ENCODE results near the gene DYSF. TPM values are rescaled to one million over a fixed set of nuclear protein-coding genes. Genes with fewer than 3 reads are reported as not detected.

DYSF gene
- total RNA-seq, 2 donors from 2014 or later = 1.4 to 3.1 TPM

DNA sequence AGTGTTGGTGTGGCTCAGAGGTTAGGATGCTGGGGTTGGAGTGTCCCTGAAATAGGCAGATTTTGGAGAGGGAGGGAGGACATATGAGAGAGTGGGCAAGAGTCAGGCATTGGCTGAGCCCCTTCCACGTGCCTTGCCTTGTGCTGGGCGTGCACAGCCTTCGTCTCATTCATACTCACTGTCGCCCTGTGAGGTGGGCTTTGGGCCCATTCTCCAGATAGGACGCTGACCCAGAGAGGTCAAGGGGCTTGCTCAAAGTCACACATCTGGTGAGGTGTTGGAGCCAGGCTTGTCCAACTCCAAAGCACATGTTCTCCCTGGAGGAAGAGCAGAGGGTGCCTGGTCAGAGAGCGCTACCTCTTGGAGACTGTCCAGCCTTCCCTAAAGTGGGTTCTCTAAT is 166.8 kb downstream of the DYSF start:
- no peaks in the 10 kb centered on the region for H3K4me1 ChIP-seq (ENCODE audit: control insufficient read depth, insufficient read depth, low read length)
- no peak overlapping the region for H3K27ac Mint-ChIP-seq
- H3K4me3 Mint-ChIP-seq = no peak overlapping the region
- H3K4me1 Mint-ChIP-seq = no peaks in the 10 kb centered on the region
- DNase-seq = peak; percentile 38
- no peaks in the 10 kb centered on the region for H3K27me3 Mint-ChIP-seq (ENCODE audit: insufficient read depth)
- H3K9ac ChIP-seq (ENCODE audit: extremely low read depth, low read length, poor library complexity, severe bottlenecking) = no peak overlapping the region
- H3K9me3 ChIP-seq (ENCODE audit: control insufficient read depth, low read length) = no peaks in the 10 kb centered on the region
- WGBS, 2 experiments (ENCODE audit: insufficient coverage in 1 of 2, insufficient read length in 1 of 2) = 86 to 88% methylated on average over 3 to 6 of the region's 6 CpGs
- no peaks in the 10 kb centered on the region for H3K36me3 Mint-ChIP-seq (ENCODE audit: low read depth)
- H3K4me3 ChIP-seq (ENCODE audit: low read length) = no peak overlapping the region
- TF ChIP-seq, protein P1, sequence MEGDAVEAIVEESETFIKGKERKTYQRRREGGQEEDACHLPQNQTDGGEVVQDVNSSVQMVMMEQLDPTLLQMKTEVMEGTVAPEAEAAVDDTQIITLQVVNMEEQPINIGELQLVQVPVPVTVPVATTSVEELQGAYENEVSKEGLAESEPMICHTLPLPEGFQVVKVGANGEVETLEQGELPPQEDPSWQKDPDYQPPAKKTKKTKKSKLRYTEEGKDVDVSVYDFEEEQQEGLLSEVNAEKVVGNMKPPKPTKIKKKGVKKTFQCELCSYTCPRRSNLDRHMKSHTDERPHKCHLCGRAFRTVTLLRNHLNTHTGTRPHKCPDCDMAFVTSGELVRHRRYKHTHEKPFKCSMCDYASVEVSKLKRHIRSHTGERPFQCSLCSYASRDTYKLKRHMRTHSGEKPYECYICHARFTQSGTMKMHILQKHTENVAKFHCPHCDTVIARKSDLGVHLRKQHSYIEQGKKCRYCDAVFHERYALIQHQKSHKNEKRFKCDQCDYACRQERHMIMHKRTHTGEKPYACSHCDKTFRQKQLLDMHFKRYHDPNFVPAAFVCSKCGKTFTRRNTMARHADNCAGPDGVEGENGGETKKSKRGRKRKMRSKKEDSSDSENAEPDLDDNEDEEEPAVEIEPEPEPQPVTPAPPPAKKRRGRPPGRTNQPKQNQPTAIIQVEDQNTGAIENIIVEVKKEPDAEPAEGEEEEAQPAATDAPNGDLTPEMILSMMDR (conservative IDR thresholded peaks at IDR 0.05) = no peak
- H3K27ac ChIP-seq (ENCODE audit: low read depth, low read length) = no peak overlapping the region
- H3K36me3 ChIP-seq (ENCODE audit: control insufficient read depth, insufficient read depth, low read length) = no peaks in the 10 kb centered on the region
- no peaks in the 10 kb centered on the region for H3K27me3 ChIP-seq (ENCODE audit: control insufficient read depth, insufficient read depth, low read length, poor library complexity, severe bottlenecking)
- no peaks in the 10 kb centered on the region for H3K9me3 Mint-ChIP-seq

DNA sequence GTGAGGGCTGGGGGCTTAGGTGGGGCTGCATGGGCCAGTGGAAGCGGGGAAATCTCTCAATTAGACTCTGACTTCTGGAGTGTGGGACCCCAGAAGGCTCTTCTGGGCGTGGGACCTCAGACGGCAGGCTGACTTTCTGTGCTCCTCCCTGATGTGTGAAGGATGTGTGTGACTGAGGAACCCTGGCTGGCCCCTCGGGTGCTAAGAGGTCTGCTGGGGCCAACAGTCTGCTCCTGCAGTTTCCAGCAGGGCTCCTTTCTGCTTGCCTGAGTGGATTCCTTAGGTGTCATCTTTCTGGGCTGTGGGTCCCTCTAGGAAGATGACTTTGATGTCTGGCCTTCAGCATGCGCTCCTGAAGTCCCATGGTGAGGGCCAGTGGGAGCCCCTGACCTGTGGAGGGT is 167.5 kb downstream of the DYSF start:
- H3K9me3 Mint-ChIP-seq = no peaks in the 10 kb centered on the region
- Histone ChIP-seq H3K4me1 (ENCODE audit: control insufficient read depth, insufficient read depth, low read length) (no peaks in the 10 kb centered on the region), H3K9ac (ENCODE audit: extremely low read depth, low read length, poor library complexity, severe bottlenecking) (no peak overlapping the region), H3K36me3 (ENCODE audit: control insufficient read depth, insufficient read depth, low read length) (no peaks in the 10 kb centered on the region), H3K9me3 (ENCODE audit: control insufficient read depth, low read length) (no peaks in the 10 kb centered on the region), H3K27ac (ENCODE audit: low read depth, low read length) (no peak overlapping the region), H3K4me3 (ENCODE audit: low read length) (no peak overlapping the region), H3K27me3 (ENCODE audit: control insufficient read depth, insufficient read depth, low read length, poor library complexity, severe bottlenecking) (no peaks in the 10 kb centered on the region)
- 87 to 95% methylated on average over 4 to 5 of the region's 5 CpGs for WGBS, 2 experiments (ENCODE audit: insufficient coverage in 1 of 2, insufficient read length in 1 of 2)
- H3K4me1 Mint-ChIP-seq = no peaks in the 10 kb centered on the region
- no peaks in the 10 kb centered on the region for H3K27me3 Mint-ChIP-seq (ENCODE audit: insufficient read depth)
- H3K4me3 Mint-ChIP-seq = no peak overlapping the region
- H3K36me3 Mint-ChIP-seq (ENCODE audit: low read depth) = no peaks in the 10 kb centered on the region
- TF ChIP-seq, protein P1 (conservative IDR thresholded peaks at IDR 0.05) = no peak
- DNase-seq = peak; percentile 30
- no peak overlapping the region for H3K27ac Mint-ChIP-seq

DNA sequence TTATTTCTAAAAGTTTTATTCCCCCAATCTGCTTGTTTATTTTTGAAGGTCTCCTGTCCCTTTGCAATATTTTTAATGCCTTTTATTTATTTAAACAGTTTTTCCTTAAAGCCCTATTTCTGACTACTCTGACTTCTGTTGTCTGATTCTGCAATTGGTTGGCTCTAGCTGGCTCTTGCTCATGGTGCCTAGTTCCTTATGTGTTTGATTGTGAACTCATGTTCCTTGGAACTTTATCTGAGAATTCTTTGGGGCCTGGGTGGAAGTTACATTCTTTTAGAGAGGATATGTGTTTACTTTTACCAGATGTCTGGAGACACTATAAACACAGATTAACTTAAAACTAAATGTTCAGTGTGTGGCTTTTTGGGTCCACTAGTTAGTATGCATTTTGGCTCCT is 175.9 kb downstream of the DYSF start:
- no peaks in the 10 kb centered on the region for H3K9me3 ChIP-seq (ENCODE audit: control insufficient read depth, low read length)
- H3K27ac ChIP-seq (ENCODE audit: low read depth, low read length) = no peak overlapping the region
- H3K4me3 Mint-ChIP-seq = no peak overlapping the region
- no peak overlapping the region for H3K27ac Mint-ChIP-seq
- H3K27me3 ChIP-seq (ENCODE audit: control insufficient read depth, insufficient read depth, low read length, poor library complexity, severe bottlenecking) = no peaks in the 10 kb centered on the region
- H3K9ac ChIP-seq (ENCODE audit: extremely low read depth, low read length, poor library complexity, severe bottlenecking) = no peak overlapping the region
- H3K9me3 Mint-ChIP-seq = no peaks in the 10 kb centered on the region
- TF ChIP-seq, protein P1 (conservative IDR thresholded peaks at IDR 0.05) = no peak
- H3K36me3 ChIP-seq (ENCODE audit: control insufficient read depth, insufficient read depth, low read length) = no peaks in the 10 kb centered on the region
- no peaks in the 10 kb centered on the region for H3K27me3 Mint-ChIP-seq (ENCODE audit: insufficient read depth)
- H3K36me3 Mint-ChIP-seq (ENCODE audit: low read depth) = no peaks in the 10 kb centered on the region
- no peaks in the 10 kb centered on the region for H3K4me1 ChIP-seq (ENCODE audit: control insufficient read depth, insufficient read depth, low read length)
- H3K4me3 ChIP-seq (ENCODE audit: low read length) = no peak overlapping the region
- peaks cover 4% of the 10 kb centered on the region for H3K4me1 Mint-ChIP-seq
- DNase-seq = no peak

Measured in endodermal cell (in vitro differentiated cells).